GM23248 (cell line): ENCODE results near the gene ERC1. TPM values are rescaled to one million over a fixed set of nuclear protein-coding genes. Genes with fewer than 3 reads are reported as not detected.

ENCODE experiments used
- DNase-seq: peaks from one replicate; pipeline ENCODE4 v3.0.0-alpha.2; 2015
- H2AFZ ChIP-seq: fragments of 200-600 bp; sonication (generic); 2 replicates; pipeline ENCODE4 v1.6.1; 2016; ENCODE audit warnings: antibody characterized with exemption
- H3F3A ChIP-seq: fragments of 200-600 bp; sonication (generic); 2 replicates; pipeline ENCODE4 v1.6.1; 2016; ENCODE audit warnings: mild to moderate bottlenecking, antibody characterized with exemption, mixed run types; ENCODE audit not compliant: insufficient read depth
- H3K27ac ChIP-seq: fragments of 200-600 bp; sonication (generic); 2 replicates; pipeline ENCODE4 v1.5.1; 2016; ENCODE audit warnings: mild to moderate bottlenecking
- H3K27me3 ChIP-seq: fragments of 200-600 bp; sonication (generic); replicated peaks from 2 replicates; pipeline ENCODE4 v1.6.1; 2016; ENCODE audit warnings: mild to moderate bottlenecking; ENCODE audit not compliant: insufficient read depth
- H3K36me3 ChIP-seq: fragments of 200-600 bp; sonication (generic); 2 replicates; pipeline ENCODE4 v1.6.1; 2016; ENCODE audit warnings: low read depth, mild to moderate bottlenecking
- H3K4me1 ChIP-seq: fragments of 200-600 bp; sonication (generic); 2 replicates; pipeline ENCODE4 v1.6.1; 2016; ENCODE audit warnings: mild to moderate bottlenecking; ENCODE audit not compliant: insufficient read depth
- H3K4me2 ChIP-seq: fragments of 200-600 bp; sonication (generic); one replicate; pipeline ENCODE4 v1.6.1; 2016; ENCODE audit warnings: mild to moderate bottlenecking; ENCODE audit not compliant: unreplicated experiment
- H3K4me3 ChIP-seq: fragments of 200-600 bp; sonication (generic); 2 replicates; pipeline ENCODE4 v1.5.1; 2016; ENCODE audit warnings: mild to moderate bottlenecking
- H3K79me2 ChIP-seq: fragments of 200-600 bp; sonication (generic); 2 replicates; pipeline ENCODE4 v1.6.1; 2016; ENCODE audit warnings: mild to moderate bottlenecking; ENCODE audit not compliant: insufficient read depth
- H3K9ac ChIP-seq: fragments of 200-600 bp; sonication (generic); 2 replicates; pipeline ENCODE4 v1.6.1; 2016; ENCODE audit warnings: mild to moderate bottlenecking
- H3K9me2 ChIP-seq: fragments of 200-600 bp; sonication (generic); 2 replicates; pipeline ENCODE4 v1.6.1; 2016; ENCODE audit warnings: mixed run types, mild to moderate bottlenecking, moderate library complexity; ENCODE audit not compliant: insufficient read depth
- H3K9me3 ChIP-seq: fragments of 200-600 bp; sonication (generic); one replicate; pipeline ENCODE4 v1.6.1; 2017; ENCODE audit warnings: low read depth
- H4K20me1 ChIP-seq: fragments of 200-600 bp; sonication (generic); 2 replicates; pipeline ENCODE4 v1.6.0; 2016; ENCODE audit not compliant: insufficient read depth
- EZH2 ChIP-seq: fragments of 200-600 bp; sonication (generic); IDR thresholded peaks from 2 replicates; pipeline ENCODE4 v1.6.1; 2018; ENCODE audit warnings: antibody characterized with exemption, mild to moderate bottlenecking; ENCODE audit not compliant: insufficient read depth, poor library complexity, severe bottlenecking
- EZH2phosphoT487 ChIP-seq: fragments of 200-600 bp; sonication (generic); IDR thresholded peaks from 2 replicates; pipeline ENCODE4 v1.6.1; 2018; ENCODE audit warnings: antibody characterized with exemption, moderate library complexity, mild to moderate bottlenecking, low read depth; ENCODE audit not compliant: insufficient read depth
- WGBS, 2 experiments: methylation state at CpG; one replicate each; pipeline ENCODE4 v1.1.6; 2015 to 2017; ENCODE audit warnings: low lambda C conversion rate in 2 of 2, low coverage in 1 of 2; ENCODE audit errors: missing lambda C conversion rate in 2 of 2; 5-methylcytosine and 5-hydroxymethylcytosine counted together
- in situ Hi-C: fragments of 300-500 bp; cut with MboI; formaldehyde crosslinking; loops from 2 replicates; pipeline ENCODE4 v1.15.0; 2020
- polyA plus RNA-seq: library from polyadenylated mRNA; unstranded; fragments of >200 nt; fragmentation: Nextera tagmentation; extraction: Ambion mirVana; gene quantifications from 2 replicates; pipeline ENCODE4 v1.2.1, GENCODE V29; 2016
- total RNA-seq: library from RNA; depleted of rRNA; stranded (reverse); fragments of >200 nt; shearing (Covaris generic); gene quantifications from 2 replicates; pipeline ENCODE4 v1.2.3, GENCODE V29; 2014

The ERC1 gene
- total and polyA plus RNA-seq, 2 experiments from 2014 or later = 21.5 to 23.3 TPM

DNA sequence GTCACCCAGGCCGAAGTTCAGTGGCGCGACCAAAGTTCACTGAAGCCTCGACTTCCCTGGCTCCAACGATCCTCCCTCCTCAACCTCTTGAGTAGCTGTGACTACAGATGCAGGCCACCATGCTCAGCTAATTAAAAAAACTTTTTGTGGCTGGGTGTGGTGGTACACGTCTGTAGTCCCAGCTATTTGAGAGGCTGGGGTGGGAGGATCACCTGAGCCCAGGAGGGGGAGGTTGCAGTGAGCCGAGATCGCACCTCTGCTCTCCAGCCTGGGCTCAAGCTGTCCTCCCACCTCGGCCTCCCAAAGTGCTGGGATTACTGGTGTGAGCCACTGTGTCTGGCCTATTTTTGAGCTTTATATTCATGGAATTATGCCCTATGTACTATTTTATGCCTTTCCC is 23.4 kb upstream of the ERC1 start:
- H3K9ac ChIP-seq = no peak overlapping the region
- H3K9me2 ChIP-seq = no peaks in the 10 kb centered on the region
- H3K27ac ChIP-seq = no peak overlapping the region
- no peaks in the 10 kb centered on the region for H3K36me3 ChIP-seq
- H2AFZ ChIP-seq = no peak overlapping the region
- H3K79me2 ChIP-seq = no peaks in the 10 kb centered on the region
- H3F3A ChIP-seq = no peaks in the 10 kb centered on the region
- TF ChIP-seq EZH2 (no peak), EZH2phosphoT487 (no peak)
- H3K9me3 ChIP-seq = no peaks in the 10 kb centered on the region
- H4K20me1 ChIP-seq = no peaks in the 10 kb centered on the region
- H3K27me3 ChIP-seq = no peaks in the 10 kb centered on the region
- DNase-seq = no peak
- H3K4me2 ChIP-seq = no peak overlapping the region
- WGBS, 2 experiments = 83% methylated on average over 9 of the region's 9 CpGs
- no peaks in the 10 kb centered on the region for H3K4me1 ChIP-seq
- in situ Hi-C loops = no loop called here
- H3K4me3 ChIP-seq = no peak overlapping the region

DNA sequence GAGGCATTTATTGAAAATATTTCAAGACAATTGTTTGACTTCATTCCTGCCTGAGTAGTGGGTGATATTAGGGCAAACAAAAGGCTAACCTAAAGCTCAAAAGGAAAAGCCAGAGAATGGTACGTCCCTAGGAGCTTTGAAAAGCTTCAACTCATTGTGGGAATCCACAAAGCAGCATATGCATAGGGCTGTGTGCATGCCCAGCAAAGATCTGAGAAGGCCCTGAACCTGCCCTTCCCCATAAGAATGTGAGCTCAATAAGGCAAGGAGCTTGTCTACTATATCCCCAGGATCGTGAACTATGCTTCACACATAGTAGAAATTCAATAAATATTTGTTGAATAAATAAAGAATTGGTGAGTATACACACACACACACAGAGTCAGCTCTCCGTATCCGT is 22.5 kb upstream of the ERC1 start:
- Histone ChIP-seq H3K9ac (no peak overlapping the region), H3K4me3 (no peak overlapping the region), H2AFZ (no peak overlapping the region), H3K36me3 (no peaks in the 10 kb centered on the region), H3K27ac (no peak overlapping the region), H3K4me2 (no peak overlapping the region), H4K20me1 (no peaks in the 10 kb centered on the region), H3F3A (no peaks in the 10 kb centered on the region), H3K79me2 (no peaks in the 10 kb centered on the region), H3K27me3 (no peaks in the 10 kb centered on the region), H3K9me2 (no peaks in the 10 kb centered on the region), H3K4me1 (no peaks in the 10 kb centered on the region), H3K9me3 (no peaks in the 10 kb centered on the region)
- DNase-seq = no peak
- no peak for TF ChIP-seq EZH2phosphoT487
- TF ChIP-seq EZH2 = no peak
- 88% methylated on average over 4 of the region's 4 CpGs for WGBS, 2 experiments
- in situ Hi-C loops = no loop called here

- in situ Hi-C loops = no loop called here
- Histone ChIP-seq H3K79me2 (no peaks in the 10 kb centered on the region), H3K27ac (no peak overlapping the region), H2AFZ (no peak overlapping the region), H3K4me1 (no peaks in the 10 kb centered on the region), H3K27me3 (no peaks in the 10 kb centered on the region), H3F3A (no peaks in the 10 kb centered on the region), H3K4me2 (no peak overlapping the region), H3K9me2 (no peaks in the 10 kb centered on the region), H3K9ac (no peak overlapping the region), H3K4me3 (no peak overlapping the region), H3K36me3 (no peaks in the 10 kb centered on the region), H4K20me1 (no peaks in the 10 kb centered on the region), H3K9me3 (no peaks in the 10 kb centered on the region)
- TF ChIP-seq EZH2phosphoT487 (no peak), EZH2 (no peak)
- WGBS, 2 experiments = 82 to 90% methylated on average over 8 of the region's 8 CpGs
- DNase-seq = no peak
These were observed 21.2 kb upstream of the ERC1 start for GRCh38 chr12:969821-970220.

DNA sequence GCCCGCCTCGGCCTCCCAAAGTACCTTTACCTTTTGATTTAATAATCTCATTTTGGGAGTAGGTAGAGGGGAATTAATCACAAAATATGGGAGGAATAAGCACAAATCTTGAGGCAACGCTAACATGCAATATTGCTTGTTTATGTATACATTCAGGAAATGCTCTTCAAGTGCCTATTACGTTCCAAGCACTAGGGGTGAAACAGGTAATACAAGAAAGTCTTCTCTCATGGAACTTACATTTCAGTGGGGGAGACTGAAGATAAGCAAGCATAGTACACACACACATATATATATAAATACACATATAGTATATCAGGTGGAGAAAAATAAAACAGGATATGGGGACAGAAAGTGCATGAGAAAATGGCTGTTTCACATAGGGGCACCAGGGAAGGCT is 19.0 kb upstream of the ERC1 start:
- Histone ChIP-seq H3K36me3 (no peaks in the 10 kb centered on the region), H3F3A (0 out of 2 replicates have a peak, but pooled peaks cover 5% of the 10 kb centered on the region), H3K4me1 (no peaks in the 10 kb centered on the region), H3K4me2 (no peak overlapping the region), H3K9me3 (no peaks in the 10 kb centered on the region), H3K27me3 (no peaks in the 10 kb centered on the region), H3K9ac (no peak overlapping the region), H2AFZ (no peak overlapping the region), H3K4me3 (no peak overlapping the region), H3K27ac (no peak overlapping the region), H3K9me2 (no peaks in the 10 kb centered on the region), H4K20me1 (no peaks in the 10 kb centered on the region), H3K79me2 (no peaks in the 10 kb centered on the region)
- TF ChIP-seq EZH2 (no peak), EZH2phosphoT487 (no peak)
- 92 to 93% methylated on average over 4 of the region's 4 CpGs for WGBS, 2 experiments
- in situ Hi-C loops = no loop called here
- DNase-seq = no peak

DNA sequence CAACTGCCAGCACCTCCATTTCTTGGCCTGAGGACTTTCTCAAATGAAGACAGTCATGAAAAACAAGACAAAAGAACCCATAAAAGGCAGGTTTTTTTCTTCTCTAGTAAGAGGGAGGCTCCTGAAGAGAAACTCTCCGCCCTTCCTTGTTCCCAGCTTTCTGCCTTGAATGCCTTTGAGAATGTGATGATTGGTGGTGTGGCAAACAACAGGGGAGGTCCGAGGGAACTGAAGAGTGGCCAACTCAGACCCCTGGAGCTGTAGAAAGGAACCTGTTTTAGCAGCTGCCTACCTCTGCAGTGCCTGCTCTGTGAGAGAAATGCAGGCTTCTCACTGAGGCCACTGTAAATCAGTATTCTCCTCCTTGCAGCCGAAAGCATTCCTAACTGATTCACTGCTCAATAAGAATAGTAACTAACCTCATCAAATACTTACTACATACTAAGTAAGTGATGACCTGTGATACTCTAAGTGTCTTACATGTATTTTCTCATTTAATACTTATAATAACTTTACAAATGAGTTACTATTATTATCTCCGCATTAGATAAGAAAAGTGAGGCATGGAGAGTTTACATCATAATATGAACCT is 16.7 kb upstream of the ERC1 start:
- Histone ChIP-seq H3K79me2 (no peaks in the 10 kb centered on the region), H3K9ac (no peak overlapping the region), H3K36me3 (no peaks in the 10 kb centered on the region), H3K27me3 (no peaks in the 10 kb centered on the region), H3K9me2 (no peaks in the 10 kb centered on the region), H3K27ac (no peak overlapping the region), H3K4me3 (no peak overlapping the region), H3K9me3 (no peaks in the 10 kb centered on the region), H3K4me1 (no peaks in the 10 kb centered on the region), H4K20me1 (no peaks in the 10 kb centered on the region), H2AFZ (no peak overlapping the region), H3F3A (0 out of 2 replicates have a peak, but pooled peaks cover 5% of the 10 kb centered on the region), H3K4me2 (no peak overlapping the region)
- in situ Hi-C loops = no loop called here
- WGBS, 2 experiments = 90 to 94% methylated on average over 4 of the region's 4 CpGs
- TF ChIP-seq EZH2 (no peak), EZH2phosphoT487 (no peak)
- DNase-seq = no peak
